ENCODE results near the gene RHBDF1. TPM values are rescaled to one million over a fixed set of nuclear protein-coding genes. Genes with fewer than 3 reads are reported as not detected.
A peak's percentile ranks its signal among the peaks of the same experiment; 100 is the strongest.
"Not testable (repeated sequence)": the region's sequence is repeated elsewhere in the genome, so short reads cannot be mapped to it uniquely, and the experiment has no call there.

The RHBDF1 gene
- total RNA-seq, 1 experiment from 2014 or later = 26.3 TPM

DNA sequence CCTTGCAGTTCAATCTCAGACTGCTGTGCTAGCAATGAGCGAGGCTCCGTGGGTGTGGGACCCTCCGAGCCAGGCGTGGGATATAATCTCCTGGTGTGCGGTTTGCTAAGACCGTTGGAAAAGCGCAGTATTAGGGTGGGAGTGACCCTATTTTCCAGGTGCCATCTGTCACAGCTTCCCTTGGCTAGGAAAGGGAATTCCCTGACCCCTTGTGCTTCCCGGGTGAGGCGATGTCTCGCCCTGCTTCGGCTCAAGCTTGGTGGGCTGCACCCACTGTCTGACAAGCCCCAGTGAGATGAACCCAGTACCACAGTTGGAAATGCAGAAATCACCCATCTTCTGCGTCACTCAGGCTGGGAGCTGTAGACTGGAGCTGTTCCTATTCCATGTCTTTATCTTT is 51.5 kb downstream of the RHBDF1 start:
- H2AFZ ChIP-seq (ENCODE audit: low read length); BruUV-seq (replicated peaks); H3K4me1 ChIP-seq (ENCODE audit: insufficient read depth, low read length); POLR2A ChIA-PET (ENCODE audit: unreplicated experiment); H3K9ac ChIP-seq (ENCODE audit: low read length); CTCF ChIA-PET; H3K79me2 ChIP-seq (ENCODE audit: low read length); H3K27ac ChIP-seq (ENCODE audit: low read length); DNase-seq; H3K9me2 ChIP-seq (replicated peaks; ENCODE audit: low read length); H3K4me2 ChIP-seq (ENCODE audit: low read length); ATAC-seq; H3K4me3 ChIP-seq (ENCODE audit: low read length); H3K36me3 ChIP-seq (ENCODE audit: low read depth, low read length); intact Hi-C loops (cut with micrococcal nuclease); H3K27me3 ChIP-seq (ENCODE audit: low read length); H3F3A ChIP-seq (ENCODE audit: low read length, unreplicated experiment); H3K9me3 ChIP-seq (ENCODE audit: low read length); H4K20me1 ChIP-seq (ENCODE audit: low read length): not testable (repeated sequence)

DNA sequence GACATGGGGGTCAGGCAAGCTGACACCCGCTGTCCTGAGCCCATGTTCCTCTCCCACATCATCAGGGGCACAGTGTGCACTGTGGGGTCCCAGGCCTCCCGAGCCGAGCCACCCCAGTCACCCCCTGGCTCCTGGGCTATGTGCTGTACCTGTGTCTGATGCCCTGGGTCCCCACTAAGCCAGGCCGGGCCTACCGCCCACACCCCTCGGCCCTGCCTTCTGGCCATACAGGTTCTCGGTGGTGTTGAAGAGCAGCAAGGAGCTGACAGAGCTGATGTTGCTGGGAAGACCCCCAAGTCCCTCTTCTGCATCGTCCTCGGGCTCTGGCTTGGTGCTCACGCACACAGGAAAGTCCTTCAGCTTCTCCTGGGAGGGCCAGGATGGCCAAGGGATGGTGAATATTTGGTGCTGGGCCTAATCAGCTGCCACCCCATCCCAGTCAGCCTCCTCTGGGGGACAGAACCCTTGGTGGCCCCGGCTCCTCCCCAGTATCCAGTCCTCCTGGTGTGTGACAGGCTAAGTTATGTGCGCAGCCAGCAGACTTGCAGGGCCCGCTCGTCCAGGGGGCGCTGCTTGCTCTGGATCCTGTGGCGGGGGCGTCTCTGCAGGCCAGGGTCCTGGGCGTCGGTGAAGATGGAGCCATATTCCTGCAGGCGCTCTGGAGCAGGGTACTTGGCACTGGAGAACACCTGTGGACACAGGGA is 55.2 kb downstream of the RHBDF1 start:
- H3K4me3 ChIP-seq (ENCODE audit: low read length); POLR2A ChIA-PET (ENCODE audit: unreplicated experiment); H3K36me3 ChIP-seq (ENCODE audit: low read depth, low read length); H3K79me2 ChIP-seq (ENCODE audit: low read length); H2AFZ ChIP-seq (ENCODE audit: low read length); H4K20me1 ChIP-seq (ENCODE audit: low read length); H3K27me3 ChIP-seq (ENCODE audit: low read length); DNase-seq; H3K9me2 ChIP-seq (replicated peaks; ENCODE audit: low read length); H3K4me1 ChIP-seq (ENCODE audit: insufficient read depth, low read length); H3K9ac ChIP-seq (ENCODE audit: low read length); H3F3A ChIP-seq (ENCODE audit: low read length, unreplicated experiment); H3K4me2 ChIP-seq (ENCODE audit: low read length); CTCF ChIA-PET; BruUV-seq (replicated peaks); H3K9me3 ChIP-seq (ENCODE audit: low read length); ATAC-seq; H3K27ac ChIP-seq (ENCODE audit: low read length); intact Hi-C loops (cut with micrococcal nuclease): not testable (repeated sequence)

- H3K79me2 ChIP-seq (ENCODE audit: low read length); H3K36me3 ChIP-seq (ENCODE audit: low read depth, low read length); CTCF ChIA-PET; H4K20me1 ChIP-seq (ENCODE audit: low read length); H3K9ac ChIP-seq (ENCODE audit: low read length); H3K9me3 ChIP-seq (ENCODE audit: low read length); H3K27ac ChIP-seq (ENCODE audit: low read length); H3K4me1 ChIP-seq (ENCODE audit: insufficient read depth, low read length); DNase-seq; H3K4me3 ChIP-seq (ENCODE audit: low read length); H3F3A ChIP-seq (ENCODE audit: low read length, unreplicated experiment); H3K4me2 ChIP-seq (ENCODE audit: low read length); BruUV-seq (replicated peaks); H2AFZ ChIP-seq (ENCODE audit: low read length); POLR2A ChIA-PET (ENCODE audit: unreplicated experiment); H3K27me3 ChIP-seq (ENCODE audit: low read length); intact Hi-C loops (cut with micrococcal nuclease); H3K9me2 ChIP-seq (replicated peaks; ENCODE audit: low read length): not testable (repeated sequence)
- ATAC-seq = peak; percentile 29
- TF ChIP-seq, protein P1, sequence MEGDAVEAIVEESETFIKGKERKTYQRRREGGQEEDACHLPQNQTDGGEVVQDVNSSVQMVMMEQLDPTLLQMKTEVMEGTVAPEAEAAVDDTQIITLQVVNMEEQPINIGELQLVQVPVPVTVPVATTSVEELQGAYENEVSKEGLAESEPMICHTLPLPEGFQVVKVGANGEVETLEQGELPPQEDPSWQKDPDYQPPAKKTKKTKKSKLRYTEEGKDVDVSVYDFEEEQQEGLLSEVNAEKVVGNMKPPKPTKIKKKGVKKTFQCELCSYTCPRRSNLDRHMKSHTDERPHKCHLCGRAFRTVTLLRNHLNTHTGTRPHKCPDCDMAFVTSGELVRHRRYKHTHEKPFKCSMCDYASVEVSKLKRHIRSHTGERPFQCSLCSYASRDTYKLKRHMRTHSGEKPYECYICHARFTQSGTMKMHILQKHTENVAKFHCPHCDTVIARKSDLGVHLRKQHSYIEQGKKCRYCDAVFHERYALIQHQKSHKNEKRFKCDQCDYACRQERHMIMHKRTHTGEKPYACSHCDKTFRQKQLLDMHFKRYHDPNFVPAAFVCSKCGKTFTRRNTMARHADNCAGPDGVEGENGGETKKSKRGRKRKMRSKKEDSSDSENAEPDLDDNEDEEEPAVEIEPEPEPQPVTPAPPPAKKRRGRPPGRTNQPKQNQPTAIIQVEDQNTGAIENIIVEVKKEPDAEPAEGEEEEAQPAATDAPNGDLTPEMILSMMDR (conservative IDR thresholded peaks at IDR 0.05; ENCODE audit: low read depth, low read length) = peak; percentile 48
These were observed 61.7 kb downstream of the RHBDF1 start for GRCh38 chr16:10772-11171.

GRCh38 chr16:9903-10665 is 62.3 kb downstream of the RHBDF1 start:
- no peak overlapping the region for H3K9ac ChIP-seq (ENCODE audit: low read length)
- H3K79me2 ChIP-seq (ENCODE audit: low read length) = no peaks in the 10 kb centered on the region
- ATAC-seq (peak; percentile 94), DNase-seq (peak; percentile 7)
- H3K27ac ChIP-seq (ENCODE audit: low read length) = no peak overlapping the region
- no peak for TF ChIP-seq EZH2 (IDR thresholded peaks at IDR 0.05; ENCODE audit: low read length, unreplicated experiment)
- TF ChIP-seq, protein P1 (conservative IDR thresholded peaks at IDR 0.05; ENCODE audit: low read depth, low read length) = no peak
- TF ChIP-seq EZH2phosphoT487 (IDR thresholded peaks at IDR 0.05; ENCODE audit: borderline replicate concordance, low read length) = no peak
- no peaks in the 10 kb centered on the region for H3K9me3 ChIP-seq (ENCODE audit: low read length)
- CTCF ChIA-PET = no interaction called here
- no peaks in the 10 kb centered on the region for H3K36me3 ChIP-seq (ENCODE audit: low read depth, low read length)
- POLR2A ChIA-PET (ENCODE audit: unreplicated experiment) = no interaction called here
- TSS peak; percentile 35 for BruUV-seq (replicated peaks)
- H3K4me2 ChIP-seq (ENCODE audit: low read length) = no peak overlapping the region
- H4K20me1 ChIP-seq (ENCODE audit: low read length) = no peaks in the 10 kb centered on the region
- peak overlapping the region; percentile 35; the same call in 1 of the 2 replicates for H3K4me3 ChIP-seq (ENCODE audit: low read length)
- H3K9me2 ChIP-seq (replicated peaks; ENCODE audit: low read length) = no peaks in the 10 kb centered on the region
- no peak overlapping the region for H2AFZ ChIP-seq (ENCODE audit: low read length)
- no peaks in the 10 kb centered on the region for H3K4me1 ChIP-seq (ENCODE audit: insufficient read depth, low read length)
- no peaks in the 10 kb centered on the region for H3F3A ChIP-seq (ENCODE audit: low read length, unreplicated experiment)
- intact Hi-C loops (cut with micrococcal nuclease) = no loop called here
- H3K27me3 ChIP-seq (ENCODE audit: low read length) = no peaks in the 10 kb centered on the region
